Measurements from ENCODE around the gene JUN.
"Not testable (repeated sequence)": the region's sequence is repeated elsewhere in the genome, so short reads cannot be mapped to it uniquely, and the experiment has no call there.

The JUN gene

GRCh38 chr1:58808077-58808476 lies 24.2 kb upstream of the JUN start:
- peak; percentile 25 to 56 (median 36) for DNase-seq

DNA sequence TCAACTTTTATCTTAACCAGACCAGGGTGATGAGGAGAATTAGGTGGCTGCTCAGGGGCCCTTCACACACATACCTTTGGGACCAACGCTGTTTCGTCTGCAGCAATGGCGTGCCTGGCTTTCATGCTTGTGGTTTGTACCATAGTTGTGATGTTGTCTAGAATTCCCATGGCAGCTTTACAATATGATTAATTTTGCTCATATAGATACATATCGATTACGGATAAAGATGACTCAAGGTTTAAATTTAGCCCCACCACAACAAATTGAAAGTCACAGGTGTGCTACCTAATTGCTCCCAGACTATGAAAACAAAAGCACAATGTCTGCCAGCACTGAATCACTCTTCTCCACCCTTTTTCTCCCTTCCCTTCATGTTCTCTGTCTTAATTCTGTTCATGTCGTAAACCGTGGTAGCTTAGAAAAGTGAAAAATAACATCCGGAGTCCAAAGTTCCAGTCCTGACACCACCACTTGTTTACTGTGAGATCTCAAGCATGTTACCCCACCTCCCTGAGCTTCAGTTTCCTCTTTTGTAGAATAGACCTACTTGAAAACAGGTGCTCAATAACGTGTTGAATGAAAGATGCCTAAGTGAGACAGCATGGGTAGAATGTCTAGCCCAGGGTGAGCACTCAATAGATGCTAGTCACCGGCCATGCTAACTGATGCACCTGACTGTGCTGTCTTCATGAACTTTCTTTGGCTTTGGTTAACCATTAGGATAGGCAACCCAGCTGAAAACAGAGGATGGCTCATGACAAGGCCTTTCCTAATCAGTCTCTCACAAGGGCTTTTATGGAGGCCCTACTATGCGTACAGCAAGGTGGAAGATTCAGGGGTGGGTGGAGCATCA lies 22.1 kb upstream of the JUN start:
- no peak for DNase-seq

DNA sequence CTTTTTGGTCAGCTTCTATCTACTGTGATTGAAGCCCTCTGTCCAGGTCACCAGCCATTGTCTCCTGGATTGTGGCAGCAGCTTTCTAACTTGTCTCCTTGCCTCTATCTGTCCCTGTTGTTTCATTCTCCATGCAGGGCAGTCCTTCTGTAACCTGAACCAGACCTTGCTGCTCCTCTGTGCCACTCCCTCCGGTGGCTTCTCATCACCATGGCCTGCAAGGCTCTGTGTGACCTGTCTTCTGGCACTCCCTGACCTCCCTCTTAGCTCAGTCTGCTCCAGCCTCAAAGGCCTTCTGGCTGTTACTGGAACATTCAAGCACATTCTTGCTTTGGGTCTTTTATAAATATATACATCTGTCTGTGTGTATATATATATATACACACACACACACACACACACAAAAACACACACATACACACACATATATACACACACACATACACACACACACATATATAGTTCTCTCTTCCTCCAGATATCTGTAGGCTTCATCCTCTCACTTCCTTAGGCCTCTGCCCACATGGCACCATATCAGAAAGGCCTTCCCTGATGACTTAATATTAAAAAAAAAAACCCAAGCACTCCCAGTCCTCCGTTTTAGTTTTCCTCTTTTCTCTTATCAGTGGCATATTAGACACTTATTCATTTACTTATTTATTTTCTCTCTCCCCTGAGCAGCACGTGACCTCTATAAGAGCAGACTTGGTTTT lies 21.2 kb upstream of the JUN start:
- DNase-seq = peak; percentile 33 to 43 (median 43)

DNA sequence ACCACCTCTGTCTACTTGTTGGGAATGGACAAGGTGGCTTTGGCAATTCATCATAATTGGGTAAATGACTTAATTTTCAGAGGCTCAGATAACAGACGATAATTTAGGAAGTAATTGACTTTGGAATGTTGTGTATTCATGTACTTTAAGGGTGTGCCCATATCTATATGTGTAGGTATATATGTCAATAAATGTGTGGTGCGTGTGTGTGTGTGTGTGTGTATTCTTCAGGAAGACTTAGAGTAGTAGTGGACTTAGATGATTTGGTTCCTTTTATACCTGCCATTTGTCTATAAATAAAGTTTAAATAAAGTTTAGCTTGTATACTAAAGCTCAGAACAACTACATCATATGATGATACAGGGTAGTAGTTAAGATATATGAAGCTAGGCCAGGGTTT lies 20.0 kb upstream of the JUN start:
- DNase-seq = no peak

- peak in 1 of 3 donors; percentile 5 for DNase-seq
Observed at GRCh38 chr1:58802640-58803399, 19.0 kb upstream of the JUN start.

DNA sequence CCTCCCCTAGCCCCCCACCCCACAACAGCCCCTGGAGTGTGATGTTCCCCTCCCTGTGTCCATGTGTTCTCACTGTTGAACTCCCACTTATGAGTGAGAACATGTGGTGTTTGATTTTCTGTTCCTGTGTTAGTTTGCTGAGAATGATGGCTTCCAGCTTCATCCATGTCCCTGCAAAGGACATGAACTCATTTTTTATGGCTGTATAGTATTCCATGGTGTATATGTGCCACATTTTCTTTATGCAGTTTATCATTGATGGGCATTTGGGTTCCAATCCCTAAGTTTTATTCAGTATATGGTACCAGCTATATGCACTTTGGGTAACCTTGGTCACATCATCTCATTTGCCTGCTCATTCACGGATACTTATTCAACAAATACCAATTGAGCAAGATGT lies 17.4 kb upstream of the JUN start:
- not testable (repeated sequence) for DNase-seq

- DNase-seq = no peak
Observed at GRCh38 chr1:58799650-58800049, 15.8 kb upstream of the JUN start.

GRCh38 chr1:58798910-58799442 lies 15.1 kb upstream of the JUN start:
- no peak for DNase-seq

DNA sequence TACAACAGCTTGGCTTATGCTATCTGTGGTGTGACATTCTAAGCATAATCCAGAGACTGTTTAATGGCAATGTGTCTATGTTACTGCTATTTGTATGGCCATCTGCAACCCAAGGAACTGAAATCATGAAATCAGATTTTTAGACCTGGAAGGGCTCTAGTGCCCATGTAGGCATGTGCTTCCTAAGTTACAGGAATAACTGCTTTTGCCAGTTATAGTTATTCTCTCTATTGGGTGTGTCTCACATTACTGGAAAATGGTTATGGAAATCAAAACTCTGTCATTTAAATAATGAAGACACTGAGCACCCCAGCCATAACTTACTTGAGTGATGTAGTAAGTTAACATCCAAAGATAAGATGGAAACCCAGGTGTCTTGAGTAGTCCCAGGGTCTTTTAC lies 12.6 kb upstream of the JUN start:
- DNase-seq = no peak

DNA sequence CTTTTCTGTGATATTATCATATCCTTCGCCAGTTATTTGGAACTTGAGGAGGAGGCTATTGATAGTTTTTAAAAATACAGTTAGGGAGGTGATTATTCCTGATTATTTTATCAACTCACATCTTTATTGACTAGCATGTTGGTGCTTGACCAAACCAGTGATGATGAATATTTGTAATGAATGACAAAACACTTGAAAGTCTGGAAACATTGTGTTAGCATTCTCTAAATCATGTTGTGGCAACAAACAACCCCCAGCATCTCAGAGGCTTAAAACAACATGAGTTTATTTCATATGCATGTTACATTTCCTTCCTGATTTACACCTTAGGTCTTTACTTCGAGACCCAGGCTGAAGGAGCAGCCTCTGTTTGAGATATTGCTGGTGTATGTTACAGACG lies 10.7 kb upstream of the JUN start:
- DNase-seq = peak in 1 of 3 donors; percentile 5

DNA sequence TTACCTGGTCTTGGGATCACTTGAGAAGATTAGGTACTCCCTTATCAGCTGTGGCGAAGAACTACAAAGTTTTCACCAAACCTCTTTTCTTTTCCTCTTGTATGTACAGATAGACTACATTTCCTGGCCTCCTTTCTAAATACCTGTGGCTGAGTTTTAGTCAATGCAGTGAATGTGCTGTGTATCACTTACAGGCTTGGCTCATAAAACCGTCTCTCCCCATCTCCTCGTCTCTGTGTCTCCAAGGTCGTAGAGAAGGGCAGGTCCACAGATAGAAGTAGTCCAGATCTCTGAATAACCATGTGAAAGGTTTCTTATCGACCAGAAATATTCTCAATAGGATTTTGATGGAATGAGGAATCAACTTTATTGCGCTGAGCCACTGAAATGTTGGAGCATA lies 9.0 kb upstream of the JUN start:
- peak in 1 of 3 donors; percentile 6 for DNase-seq

DNA sequence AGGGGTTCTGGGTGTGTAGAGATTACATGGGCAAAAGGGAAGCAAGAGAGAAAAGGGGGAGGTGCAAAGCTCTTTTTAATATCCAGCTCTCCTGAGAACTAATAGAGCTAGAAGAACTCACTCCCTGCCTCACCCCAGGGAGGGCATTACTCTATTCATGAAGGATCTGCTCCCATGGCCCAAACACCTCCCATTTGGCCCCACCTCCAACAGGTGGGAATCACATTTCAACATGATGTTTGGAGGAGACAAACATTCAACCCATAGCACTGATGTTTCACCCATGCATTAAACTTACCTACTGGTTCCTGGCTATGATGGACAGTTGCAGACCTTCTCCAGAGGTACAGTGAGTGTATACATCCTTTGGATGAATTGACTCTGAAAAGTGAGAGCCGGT lies 7.3 kb upstream of the JUN start:
- no peak for DNase-seq

DNA sequence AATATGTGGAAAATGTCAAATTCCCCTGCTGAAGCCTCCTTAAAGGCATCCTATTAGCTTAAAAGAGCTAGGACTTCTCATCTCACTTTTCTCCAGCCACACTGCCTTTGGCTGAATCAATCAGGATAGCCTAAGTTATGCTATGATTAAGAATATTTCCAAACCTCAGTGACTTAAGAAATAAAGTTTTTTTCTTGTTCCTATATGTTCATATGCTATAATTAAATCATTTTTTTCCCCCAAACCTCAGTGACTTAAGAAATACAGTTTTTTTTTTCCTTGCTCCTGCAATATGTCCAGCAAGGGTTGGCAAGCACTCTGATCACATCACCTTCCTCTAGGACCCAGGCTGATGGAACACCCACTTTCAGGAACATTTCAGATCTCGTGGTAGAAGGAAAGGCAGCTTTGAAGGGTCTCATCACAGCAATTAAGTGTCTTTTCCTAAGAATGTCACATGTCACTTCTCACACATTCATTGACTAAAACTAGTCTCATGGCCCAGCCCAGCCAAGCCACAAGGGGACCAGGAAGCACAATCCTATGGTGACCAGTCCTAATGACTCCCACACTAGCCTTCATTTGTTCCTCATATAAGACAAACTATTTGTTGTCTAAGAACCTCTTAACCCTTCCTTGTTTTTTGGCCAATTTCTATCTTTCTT lies 6.3 kb upstream of the JUN start:
- DNase-seq = peak; percentile 70 to 78 (median 72)

DNA sequence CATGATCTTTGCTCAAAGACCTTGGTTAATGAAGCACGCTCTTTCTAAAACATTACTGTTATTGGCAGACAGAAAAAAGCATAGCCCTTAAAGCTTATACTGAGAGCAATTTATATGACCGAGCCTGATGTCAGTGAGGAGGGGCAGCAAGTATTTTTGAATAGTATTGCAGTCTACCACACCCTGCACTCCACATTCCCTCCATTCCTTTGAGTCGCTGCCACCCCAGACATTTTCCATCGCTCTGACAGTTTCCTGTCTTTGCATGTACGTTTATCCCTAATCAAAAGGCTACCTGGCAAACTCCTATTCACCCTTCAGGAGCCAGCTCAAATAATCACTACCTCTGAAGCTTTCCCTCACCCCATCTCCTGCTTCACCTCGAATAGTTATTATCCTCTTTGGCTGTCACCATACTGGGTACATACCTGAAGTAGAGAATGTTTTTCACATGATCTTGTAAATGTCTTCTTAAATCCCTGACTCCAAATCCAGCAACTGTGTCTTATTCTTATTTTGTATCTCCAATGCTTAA lies 5.5 kb upstream of the JUN start:
- no peak for DNase-seq

- peak in 1 of 3 donors; percentile 13 for DNase-seq
Observed at GRCh38 chr1:58788259-58788658, 4.4 kb upstream of the JUN start.

GRCh38 chr1:58786927-58787245 lies 3.0 kb upstream of the JUN start:
- DNase-seq = no peak

GRCh38 chr1:58786184-58786926 lies 2.5 kb upstream of the JUN start:
- DNase-seq = no peak

- DNase-seq = no peak
Observed at GRCh38 chr1:58785442-58786058, 1.7 kb upstream of the JUN start.

DNA sequence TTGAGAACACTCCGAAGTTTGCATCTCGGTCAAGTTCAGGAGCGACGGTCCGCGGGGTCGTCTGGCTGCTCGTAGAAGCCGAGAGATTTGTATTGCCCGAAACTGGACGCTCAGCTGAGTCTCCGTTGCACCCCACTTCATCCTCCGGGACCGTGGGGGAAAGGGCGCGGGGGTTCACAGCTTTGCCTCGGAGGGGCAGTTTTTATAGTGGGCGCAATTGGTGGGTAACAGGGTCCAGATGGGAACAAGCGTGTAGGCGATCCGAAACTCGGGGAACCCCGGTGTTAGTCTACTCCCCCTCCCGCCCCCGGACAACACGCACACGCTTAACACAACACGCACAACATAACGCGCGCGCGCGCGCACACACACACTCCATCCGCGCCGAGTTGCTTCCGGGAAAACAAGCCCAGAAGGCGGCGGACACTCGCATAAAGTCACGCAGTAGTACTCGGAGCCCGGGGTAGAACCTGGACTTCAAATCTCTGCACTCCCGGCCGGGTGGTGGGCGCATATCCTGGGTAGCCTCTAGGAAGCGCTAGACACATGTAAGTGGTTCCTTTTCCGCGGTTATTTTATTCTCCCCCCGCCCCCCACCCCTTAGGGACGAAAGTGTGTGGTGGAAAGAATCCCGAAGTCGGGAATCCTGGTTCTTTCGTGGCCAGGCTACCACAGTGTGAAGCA lies 1.1 kb upstream of the JUN start:
- DNase-seq = peak; percentile 94 to 96 (median 96)

Measured in suppressor macrophage treated with lipopolysaccharide for 1 hour (primary cell).